ENCODE measurements around the gene CMSS1. TPM values are rescaled to one million over a fixed set of nuclear protein-coding genes. Genes with fewer than 3 reads are reported as not detected.

The CMSS1 gene
- total and polyA plus RNA-seq, 9 donors: 14.5 to 54.0 (median 24.9) TPM

DNA sequence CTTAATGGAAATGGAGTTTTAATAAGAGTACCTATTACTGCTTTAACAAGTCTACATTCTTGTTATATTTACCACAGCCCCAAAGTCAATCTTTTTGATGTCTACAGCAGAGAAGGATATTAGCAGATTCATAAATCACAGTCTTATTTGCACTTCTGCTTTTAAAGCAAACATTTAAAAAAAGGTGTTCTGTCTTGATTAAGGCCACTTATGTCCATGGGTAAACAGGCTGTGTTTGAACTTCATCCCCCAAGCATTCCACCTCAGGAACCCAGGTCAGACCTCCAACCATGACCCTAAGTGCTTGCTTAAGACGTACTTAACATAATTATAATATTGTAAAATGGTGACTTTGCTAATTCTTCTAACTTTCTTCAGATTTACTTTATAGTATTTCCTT, 113.4 kb downstream of the CMSS1 start:
- no peak for DNase-seq
- H3K27ac ChIP-seq: no peak overlapping the region

DNA sequence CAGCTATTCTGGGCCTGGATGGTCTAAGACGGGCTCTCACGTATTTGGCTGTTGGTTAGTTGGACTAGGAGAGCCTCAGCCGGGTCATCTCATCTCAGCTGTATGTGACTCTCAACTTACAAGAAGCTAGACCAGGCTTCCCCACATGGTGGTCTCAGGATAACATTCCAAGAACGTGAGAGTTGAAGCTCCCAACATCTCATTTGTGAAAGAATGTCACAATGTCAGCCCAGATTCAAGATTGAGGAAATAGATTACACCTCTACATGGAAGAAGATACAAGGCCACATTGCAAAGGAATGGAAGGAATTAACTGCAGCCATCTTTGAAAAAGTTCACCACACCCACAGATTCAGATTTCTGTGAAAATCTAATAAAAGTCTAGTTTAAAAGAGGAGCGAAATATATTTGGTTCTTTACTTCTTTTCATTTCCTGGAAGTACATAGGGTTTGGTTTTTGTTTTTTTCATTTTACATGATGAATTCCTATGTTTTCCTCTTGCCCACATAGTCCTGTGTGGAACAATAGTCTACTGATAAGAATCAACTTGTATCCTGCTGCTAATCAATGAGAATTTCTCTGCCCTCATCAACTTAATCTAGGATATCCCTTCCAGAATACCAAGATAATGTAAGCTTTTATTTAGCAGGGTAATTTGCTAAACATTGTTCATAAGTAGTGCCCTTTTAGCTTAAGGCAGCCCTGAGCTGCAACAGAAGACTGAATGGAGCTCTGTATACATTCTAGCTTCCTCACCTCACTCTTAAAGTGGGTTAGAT, 116.5 kb downstream of the CMSS1 start:
- H3K36me3 ChIP-seq: no peaks in the 10 kb centered on the region
- 96 to 97% (median 96%) methylated on average over 5 of the region's 5 CpGs for WGBS, 3 donors
- no peak overlapping the region for H3K4me3 ChIP-seq
- peaks cover 14% of the 10 kb centered on the region for H3K4me1 ChIP-seq (ENCODE audit: insufficient read depth)
- TF ChIP-seq, protein P1, sequence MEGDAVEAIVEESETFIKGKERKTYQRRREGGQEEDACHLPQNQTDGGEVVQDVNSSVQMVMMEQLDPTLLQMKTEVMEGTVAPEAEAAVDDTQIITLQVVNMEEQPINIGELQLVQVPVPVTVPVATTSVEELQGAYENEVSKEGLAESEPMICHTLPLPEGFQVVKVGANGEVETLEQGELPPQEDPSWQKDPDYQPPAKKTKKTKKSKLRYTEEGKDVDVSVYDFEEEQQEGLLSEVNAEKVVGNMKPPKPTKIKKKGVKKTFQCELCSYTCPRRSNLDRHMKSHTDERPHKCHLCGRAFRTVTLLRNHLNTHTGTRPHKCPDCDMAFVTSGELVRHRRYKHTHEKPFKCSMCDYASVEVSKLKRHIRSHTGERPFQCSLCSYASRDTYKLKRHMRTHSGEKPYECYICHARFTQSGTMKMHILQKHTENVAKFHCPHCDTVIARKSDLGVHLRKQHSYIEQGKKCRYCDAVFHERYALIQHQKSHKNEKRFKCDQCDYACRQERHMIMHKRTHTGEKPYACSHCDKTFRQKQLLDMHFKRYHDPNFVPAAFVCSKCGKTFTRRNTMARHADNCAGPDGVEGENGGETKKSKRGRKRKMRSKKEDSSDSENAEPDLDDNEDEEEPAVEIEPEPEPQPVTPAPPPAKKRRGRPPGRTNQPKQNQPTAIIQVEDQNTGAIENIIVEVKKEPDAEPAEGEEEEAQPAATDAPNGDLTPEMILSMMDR (IDR thresholded peaks at IDR 0.05): no peak
- TF ChIP-seq POLR2A (IDR thresholded peaks at IDR 0.05): no peak
- no peak for TF ChIP-seq EP300 (IDR thresholded peaks at IDR 0.05)
- H3K27ac ChIP-seq: no peak overlapping the region
- no peaks in the 10 kb centered on the region for H3K27me3 ChIP-seq
- intact Hi-C loops (cut with DNase I): no loop called here
- no peaks in the 10 kb centered on the region for H3K9me3 ChIP-seq
- no peak for DNase-seq

More for the DNA sequence above, 113.4 kb downstream of the CMSS1 start:
- Histone ChIP-seq H3K36me3 (no peaks in the 10 kb centered on the region), H3K27me3 (no peaks in the 10 kb centered on the region), H3K9me3 (no peaks in the 10 kb centered on the region), H3K4me3 (no peak overlapping the region), H3K4me1 (ENCODE audit: insufficient read depth) (peaks cover 11% of the 10 kb centered on the region)
- intact Hi-C loops (cut with DNase I): no loop called here
- 41 to 97% (median 91%) methylated on average over 1 of the region's 1 CpG for WGBS, 3 donors
- TF ChIP-seq EP300 (IDR thresholded peaks at IDR 0.05) (no peak), POLR2A (IDR thresholded peaks at IDR 0.05) (no peak)
- TF ChIP-seq, protein P1 (IDR thresholded peaks at IDR 0.05): no peak

DNA sequence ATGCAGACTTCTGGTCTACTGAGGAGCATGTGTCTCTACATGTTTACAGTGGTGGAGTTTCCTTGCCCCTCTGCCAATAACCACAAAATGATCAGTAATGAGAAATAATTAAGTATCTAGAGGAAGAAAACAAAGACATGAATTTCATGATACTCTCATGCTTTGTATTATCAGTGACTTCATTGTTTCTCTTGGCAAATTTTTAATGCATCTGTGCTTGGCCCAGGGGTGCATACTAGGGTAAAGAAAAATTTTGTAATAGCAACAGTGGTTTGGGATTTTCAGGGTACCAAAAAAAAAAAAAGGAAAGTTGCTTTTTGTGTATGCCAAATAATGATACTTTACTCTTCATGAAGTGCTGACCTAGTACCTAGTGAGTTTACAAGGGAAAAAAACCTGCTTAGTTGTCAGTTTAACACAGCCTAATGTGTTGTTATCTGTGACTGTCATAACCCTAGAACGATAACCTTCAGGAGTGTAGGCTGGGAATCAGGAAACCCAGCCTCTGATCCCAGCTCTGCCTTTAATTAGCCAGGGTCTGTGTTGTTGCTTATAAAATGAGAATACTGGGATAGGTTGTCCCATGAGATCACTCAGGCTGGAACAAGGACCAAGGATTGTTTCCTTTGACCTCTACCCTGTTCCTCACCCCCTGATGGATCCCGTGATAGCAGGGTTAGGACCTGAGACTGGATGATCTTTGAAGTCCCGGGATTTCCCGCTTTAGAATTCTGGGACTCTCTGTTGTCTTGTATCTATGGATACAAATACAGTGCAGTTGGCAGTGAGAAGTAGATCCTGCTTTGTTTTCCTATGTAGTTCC, 117.5 kb downstream of the CMSS1 start:
- H3K36me3 ChIP-seq: no peaks in the 10 kb centered on the region
- peak overlapping the region in 1 of 2 donors; percentile 14 for H3K27ac ChIP-seq
- H3K9me3 ChIP-seq: no peaks in the 10 kb centered on the region
- intact Hi-C loops (cut with DNase I): no loop called here
- no peak for DNase-seq
- no peak overlapping the region for H3K4me3 ChIP-seq
- WGBS, 3 donors: 22 to 30% (median 24%) methylated on average over 4 of the region's 4 CpGs
- H3K27me3 ChIP-seq: no peaks in the 10 kb centered on the region
- peaks cover 12% of the 10 kb centered on the region for H3K4me1 ChIP-seq (ENCODE audit: insufficient read depth)
- TF ChIP-seq POLR2A (IDR thresholded peaks at IDR 0.05): no peak
- TF ChIP-seq EP300 (IDR thresholded peaks at IDR 0.05): no peak
- TF ChIP-seq, protein P1 (IDR thresholded peaks at IDR 0.05): no peak

DNA sequence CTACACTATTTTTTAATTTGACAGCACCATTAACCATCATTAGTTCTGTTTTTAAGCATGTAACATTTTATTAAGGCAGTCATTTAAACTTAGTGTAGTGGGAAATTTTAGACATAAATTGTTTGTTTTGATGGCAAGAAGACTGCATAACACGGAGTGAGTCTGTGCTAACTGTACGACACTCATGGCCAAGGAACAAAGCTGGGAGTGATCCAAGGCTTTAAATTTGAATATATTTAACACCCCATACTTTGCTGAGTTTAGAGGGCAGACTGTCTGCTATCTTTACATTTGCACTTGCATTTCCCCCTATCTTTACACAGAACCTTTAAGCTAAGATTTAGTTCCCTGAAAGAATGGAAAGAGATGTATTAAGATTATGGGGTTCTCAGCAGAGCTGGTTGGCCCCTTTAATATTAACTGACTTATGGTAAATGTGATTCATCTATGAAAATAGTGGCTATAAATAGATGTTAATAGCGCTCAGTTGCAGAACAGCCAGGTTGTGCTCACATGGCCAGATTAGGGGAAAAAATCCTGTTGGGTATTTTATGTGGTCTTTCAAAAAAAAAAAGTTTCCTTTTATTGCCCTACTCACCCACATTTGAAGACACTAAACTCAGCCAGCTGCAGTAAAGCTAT, 120.7 kb downstream of the CMSS1 start:
- 48 to 56% (median 52%) methylated on average over 3 of the region's 3 CpGs for WGBS, 3 donors
- no peaks in the 10 kb centered on the region for H3K36me3 ChIP-seq
- no peak overlapping the region for H3K27ac ChIP-seq
- no peak overlapping the region for H3K4me3 ChIP-seq
- H3K4me1 ChIP-seq (ENCODE audit: insufficient read depth): peaks cover 12% of the 10 kb centered on the region
- no peaks in the 10 kb centered on the region for H3K27me3 ChIP-seq
- no peak for TF ChIP-seq POLR2A (IDR thresholded peaks at IDR 0.05)
- TF ChIP-seq, protein P1 (IDR thresholded peaks at IDR 0.05): no peak
- no peak for TF ChIP-seq EP300 (IDR thresholded peaks at IDR 0.05)
- intact Hi-C loops (cut with DNase I): no loop called here
- no peaks in the 10 kb centered on the region for H3K9me3 ChIP-seq
- no peak for DNase-seq
